DND-41 (cell line): ENCODE data around the gene SPANXN1.
"Not testable (repeated sequence)": the region's sequence is repeated elsewhere in the genome, so short reads cannot be mapped to it uniquely, and the experiment has no call there.

ENCODE experiments used
- ATAC-seq: fragments of 200-7000 bp; cut with Tn5 transposase; 3 replicates; pipeline ENCODE4 v1.9.1; 2021; ENCODE audit warnings: low read depth; ENCODE audit not compliant: insufficient read depth
- DNase-seq: peaks from one replicate; pipeline ENCODE4 v3.0.0-alpha.2; 2020
- H2AFZ ChIP-seq: 2 replicates; pipeline ENCODE4 v1.6.0; 2012; ENCODE audit warnings: low read depth, low read length
- H3K27ac ChIP-seq: 2 replicates; pipeline ENCODE4 v1.5.1; 2012; ENCODE audit warnings: low read length, inconsistent platforms
- H3K27me3 ChIP-seq: fragments of 200-600 bp; sonication (generic); 2 replicates; pipeline ENCODE4 v1.6.0; 2012; ENCODE audit warnings: low read length, mild to moderate bottlenecking, inconsistent platforms; ENCODE audit not compliant: insufficient read depth, poor library complexity
- H3K36me3 ChIP-seq: 2 replicates; pipeline ENCODE4 v1.5.1; 2012; ENCODE audit warnings: low read length, inconsistent platforms; ENCODE audit not compliant: insufficient read depth
- H3K4me1 ChIP-seq: 2 replicates; pipeline ENCODE4 v1.5.1; 2012; ENCODE audit warnings: mild to moderate bottlenecking, low read length; ENCODE audit not compliant: insufficient read depth
- H3K4me2 ChIP-seq: 2 replicates; pipeline ENCODE4 v1.6.0; 2012; ENCODE audit warnings: mild to moderate bottlenecking, moderate library complexity, low read length, inconsistent platforms; ENCODE audit not compliant: insufficient read depth
- H3K4me3 ChIP-seq, 2 experiments: fragments of 200-600 bp in 1 of 2; shearing (Covaris generic) in 1 of 2; 2 replicates each; pipeline ENCODE4 v1.5.1; 2012 to 2016; ENCODE audit warnings: inconsistent platforms in 2 of 2, low read length in 2 of 2, mild to moderate bottlenecking in 2 of 2, low read depth in 1 of 2, moderate library complexity in 1 of 2
- H3K79me2 ChIP-seq: 2 replicates; pipeline ENCODE4 v1.6.0; 2012; ENCODE audit warnings: low read length, inconsistent platforms; ENCODE audit not compliant: insufficient read depth
- H3K9ac ChIP-seq: 2 replicates; pipeline ENCODE4 v1.6.0; 2012; ENCODE audit warnings: low read depth, mild to moderate bottlenecking, inconsistent platforms, low read length, moderate library complexity
- H3K9me3 ChIP-seq: 2 replicates; pipeline ENCODE4 v1.5.1; 2012; ENCODE audit warnings: low read length, moderate library complexity, mild to moderate bottlenecking, inconsistent platforms; ENCODE audit not compliant: insufficient read depth, severe bottlenecking
- H4K20me1 ChIP-seq: 2 replicates; pipeline ENCODE4 v1.6.0; 2012; ENCODE audit warnings: low read length; ENCODE audit not compliant: insufficient read depth
- CTCF ChIP-seq: IDR thresholded peaks from 2 replicates; pipeline ENCODE4 v1.5.1; 2012; ENCODE audit warnings: borderline replicate concordance, low read length, moderate library complexity, mild to moderate bottlenecking; ENCODE audit not compliant: poor library complexity, severe bottlenecking; ENCODE audit errors: extremely low read depth
- EZH2 ChIP-seq: IDR thresholded peaks from 3 replicates; pipeline ENCODE4 v1.6.1; 2012; ENCODE audit warnings: borderline replicate concordance, low read depth, mild to moderate bottlenecking, moderate library complexity, low read length, inconsistent platforms; ENCODE audit not compliant: severe bottlenecking

SPANXN1 gene

GRCh38 chrX:145247203-145247602, at the start of gene SPANXN1:
SPANXN1 (plus strand) TSS chrX:145247503; CDS start chrX:145247587, 84 bp downstream.
- not testable (repeated sequence) for ATAC-seq

DNA sequence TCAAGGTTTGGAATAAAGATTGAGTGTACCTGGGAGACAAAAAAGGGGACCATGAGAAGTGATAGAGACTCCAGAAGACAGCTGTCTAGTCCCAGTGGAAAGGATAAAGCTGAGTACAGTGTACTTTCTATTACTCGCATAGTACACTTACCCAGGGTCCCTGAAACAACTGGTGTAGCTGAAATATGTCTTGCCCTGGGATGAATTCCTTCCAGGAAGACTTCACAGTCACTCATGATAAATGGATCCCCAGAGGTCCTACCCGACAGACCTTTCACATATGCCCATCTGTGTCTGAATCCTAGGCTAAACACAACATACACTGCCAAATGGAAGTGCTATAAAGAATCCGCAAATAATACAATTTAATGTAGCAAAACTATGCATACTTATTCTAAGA, 48.2 kb upstream of the SPANXN1 start:
- DNase-seq (no peak), ATAC-seq (no peak)
- Histone ChIP-seq H3K79me2 (no peaks in the 10 kb centered on the region), H3K4me1 (peaks cover 7% of the 10 kb centered on the region; the same call in 1 of the 2 replicates), H3K9me3 (no peaks in the 10 kb centered on the region), H4K20me1 (no peaks in the 10 kb centered on the region), H3K4me3 (no peak overlapping the region), H3K4me2 (no peak overlapping the region), H2AFZ (no peak overlapping the region), H3K9ac (no peak overlapping the region), H3K36me3 (no peaks in the 10 kb centered on the region), H3K27me3 (no peaks in the 10 kb centered on the region), H3K27ac (no peak overlapping the region)
- TF ChIP-seq EZH2: no peak
- no peak for TF ChIP-seq CTCF

More at GRCh38 chrX:145247203-145247602, at the start of gene SPANXN1:
- not testable (repeated sequence) for H3K4me2 ChIP-seq, H2AFZ ChIP-seq, H3K9ac ChIP-seq, H3K36me3 ChIP-seq, H3K27me3 ChIP-seq, H3K9me3 ChIP-seq, H3K79me2 ChIP-seq, H4K20me1 ChIP-seq, H3K4me3 ChIP-seq, DNase-seq, H3K27ac ChIP-seq, H3K4me1 ChIP-seq

- Histone ChIP-seq H4K20me1 (no peaks in the 10 kb centered on the region), H3K9me3 (no peaks in the 10 kb centered on the region), H3K36me3 (no peaks in the 10 kb centered on the region), H3K4me1 (no peaks in the 10 kb centered on the region), H3K4me3 (no peak overlapping the region), H3K9ac (no peak overlapping the region), H3K27me3 (no peaks in the 10 kb centered on the region), H3K79me2 (no peaks in the 10 kb centered on the region), H2AFZ (no peak overlapping the region), H3K27ac (no peak overlapping the region), H3K4me2 (no peak overlapping the region)
- TF ChIP-seq EZH2: no peak
- TF ChIP-seq CTCF: peak; percentile 46
- DNase-seq (peak; percentile 4), ATAC-seq (no peak)
Observed at GRCh38 chrX:145213504-145213903, 33.8 kb upstream of the SPANXN1 start.

GRCh38 chrX:145292218-145292617, 44.9 kb downstream of the SPANXN1 start:
- Histone ChIP-seq H3K27me3 (no peaks in the 10 kb centered on the region), H3K4me2 (no peak overlapping the region), H2AFZ (no peak overlapping the region), H3K27ac (no peak overlapping the region), H3K9me3 (no peaks in the 10 kb centered on the region), H3K4me1 (no peaks in the 10 kb centered on the region), H3K36me3 (no peaks in the 10 kb centered on the region), H3K4me3 (no peak overlapping the region), H3K9ac (no peak overlapping the region), H3K79me2 (no peaks in the 10 kb centered on the region), H4K20me1 (no peaks in the 10 kb centered on the region)
- DNase-seq: no peak
- TF ChIP-seq EZH2: no peak
- no peak for TF ChIP-seq CTCF
- no peak for ATAC-seq
